Neural progenitor cell (in vitro differentiated cells): ENCODE data around the gene EFCAB6.

Experiments
- CTCF ChIP-seq: fragments of 200-600 bp; sonication (generic); IDR thresholded peaks from 2 replicates; pipeline ENCODE4 v1.5.1; 2017; ENCODE audit warnings: antibody characterized with exemption, mild to moderate bottlenecking
- EZH2 ChIP-seq: fragments of 200-600 bp; sonication (generic); IDR thresholded peaks from 2 replicates; pipeline ENCODE4 v1.6.1; 2017; ENCODE audit warnings: antibody characterized with exemption, mild to moderate bottlenecking, moderate library complexity
- EZH2phosphoT487 ChIP-seq: fragments of 200-600 bp; sonication (generic); IDR thresholded peaks from 2 replicates; pipeline ENCODE4 v1.6.1; 2017; ENCODE audit warnings: antibody characterized with exemption

DNA sequence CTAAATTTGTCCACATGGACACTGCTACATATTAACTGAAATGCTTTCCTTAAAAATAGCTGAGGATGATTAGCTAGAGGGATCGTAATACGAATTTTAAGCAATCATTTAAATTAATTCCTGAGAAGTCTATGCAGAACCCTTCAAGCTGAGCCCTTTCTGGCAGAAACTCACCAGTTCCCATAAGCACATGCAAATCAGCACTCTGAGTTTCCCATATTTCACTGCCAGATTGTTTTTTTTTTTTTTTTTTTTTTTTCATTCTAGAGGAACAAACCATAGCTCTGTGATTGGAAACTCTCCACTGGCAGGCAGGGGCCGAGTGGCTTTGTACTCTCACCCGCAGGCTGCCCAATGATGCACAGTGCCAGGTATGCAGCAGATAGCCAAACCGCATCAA lies 145.6 kb downstream of the EFCAB6 start:
- TF ChIP-seq CTCF (no peak), EZH2 (no peak), EZH2phosphoT487 (no peak)
